Hepatocyte (in vitro differentiated cells): ENCODE results near the gene TSPAN6. TPM values are rescaled to one million over a fixed set of nuclear protein-coding genes. Genes with fewer than 3 reads are reported as not detected.

Experiments used
- DNase-seq: peaks from one replicate; pipeline ENCODE4 v3.0.0-alpha.2; 2016; ENCODE audit warnings: low spot score
- H2AFZ ChIP-seq: fragments of 200-600 bp; sonication (generic); 2 replicates; pipeline ENCODE4 v1.6.0; 2016; ENCODE audit warnings: antibody characterized with exemption, mild to moderate bottlenecking
- H3K27ac ChIP-seq: fragments of 200-600 bp; sonication (generic); 2 replicates; pipeline ENCODE4 v1.5.1; 2016; ENCODE audit warnings: mild to moderate bottlenecking
- H3K27me3 ChIP-seq: fragments of 200-600 bp; sonication (generic); 2 replicates; pipeline ENCODE4 v1.6.1; 2016
- H3K36me3 ChIP-seq: fragments of 200-600 bp; sonication (generic); replicated peaks from 2 replicates; pipeline ENCODE4 v1.5.1; 2016; ENCODE audit warnings: low read depth; ENCODE audit not compliant: insufficient read depth
- H3K4me1 ChIP-seq: fragments of 200-600 bp; sonication (generic); 2 replicates; pipeline ENCODE4 v1.5.1; 2016; ENCODE audit warnings: mild to moderate bottlenecking, moderate library complexity; ENCODE audit not compliant: insufficient read depth
- H3K4me2 ChIP-seq: fragments of 200-600 bp; sonication (generic); 2 replicates; pipeline ENCODE4 v1.6.0; 2016
- H3K4me3 ChIP-seq: fragments of 200-600 bp; sonication (generic); 2 replicates; pipeline ENCODE4 v1.5.1; 2016; ENCODE audit warnings: mild to moderate bottlenecking
- H3K79me2 ChIP-seq: fragments of 200-600 bp; sonication (generic); 2 replicates; pipeline ENCODE4 v1.6.0; 2017; ENCODE audit warnings: mild to moderate bottlenecking
- H3K9me2 ChIP-seq: fragments of 200-600 bp; sonication (generic); replicated peaks from 2 replicates; pipeline ENCODE4 v1.6.0; 2017; ENCODE audit warnings: mild to moderate bottlenecking; ENCODE audit not compliant: insufficient read depth
- H3K9me3 ChIP-seq: fragments of 200-600 bp; sonication (generic); 2 replicates; pipeline ENCODE4 v1.5.1; 2016; ENCODE audit warnings: low read depth, mild to moderate bottlenecking
- H4K20me1 ChIP-seq: fragments of 200-600 bp; sonication (generic); 2 replicates; pipeline ENCODE4 v1.6.0; 2016; ENCODE audit warnings: mild to moderate bottlenecking; ENCODE audit not compliant: insufficient read depth, poor library complexity, severe bottlenecking
- CTCF ChIP-seq: fragments of 200-600 bp; sonication (generic); IDR thresholded peaks from 2 replicates; pipeline ENCODE4 v1.5.1; 2016; ENCODE audit warnings: antibody characterized with exemption, mild to moderate bottlenecking; ENCODE audit not compliant: poor library complexity
- EZH2 ChIP-seq: fragments of 200-600 bp; sonication (generic); IDR thresholded peaks from 2 replicates; pipeline ENCODE4 v1.6.1; 2016; ENCODE audit warnings: antibody characterized with exemption, mild to moderate bottlenecking, borderline replicate concordance
- EZH2phosphoT487 ChIP-seq: fragments of 200-600 bp; sonication (generic); IDR thresholded peaks from one replicate; pipeline ENCODE4 v1.6.1; 2018; ENCODE audit warnings: antibody characterized with exemption, mild to moderate bottlenecking, low read depth, moderate library complexity; ENCODE audit not compliant: unreplicated experiment, severe bottlenecking
- WGBS: methylation state at CpG from one replicate; pipeline ENCODE4 v1.1.6; 2016; ENCODE audit warnings: low lambda C conversion rate; ENCODE audit errors: missing lambda C conversion rate; 5-methylcytosine and 5-hydroxymethylcytosine counted together
- polyA plus RNA-seq: library from polyadenylated mRNA; unstranded; fragments of >200 nt; fragmentation: Nextera tagmentation; extraction: Ambion mirVana; gene quantifications from 2 replicates; pipeline ENCODE4 v1.2.1, GENCODE V29; 2016
- total RNA-seq: library from RNA; depleted of rRNA; stranded (reverse); fragments of >200 nt; gene quantifications from 2 replicates; pipeline ENCODE4 v1.2.3, GENCODE V29; 2014

The TSPAN6 gene
- total and polyA plus RNA-seq, 2 experiments from 2014 or later = 131 to 134 TPM

- Histone ChIP-seq H3K79me2 (no peaks in the 10 kb centered on the region), H3K9me2 (no peaks in the 10 kb centered on the region), H2AFZ (no peak overlapping the region), H3K27ac (no peak overlapping the region), H3K9me3 (no peaks in the 10 kb centered on the region), H3K27me3 (no peaks in the 10 kb centered on the region), H4K20me1 (no peaks in the 10 kb centered on the region), H3K4me1 (no peaks in the 10 kb centered on the region), H3K4me2 (no peak overlapping the region), H3K36me3 (no peaks in the 10 kb centered on the region), H3K4me3 (no peak overlapping the region)
- no peak for DNase-seq
- 65% methylated on average over 2 of the region's 2 CpGs for WGBS
- no peak for TF ChIP-seq CTCF
- TF ChIP-seq EZH2 = no peak
- TF ChIP-seq EZH2phosphoT487 = no peak
Observed at GRCh38 chrX:100674705-100675104, 38.1 kb upstream of the TSPAN6 start.

GRCh38 chrX:100673397-100673953 is 36.9 kb upstream of the TSPAN6 start:
- WGBS = 67% methylated on average over 3 of the region's 3 CpGs
- TF ChIP-seq EZH2phosphoT487 = no peak
- TF ChIP-seq CTCF = no peak
- TF ChIP-seq EZH2 = no peak
- no peak overlapping the region for H2AFZ ChIP-seq
- no peak overlapping the region for H3K27ac ChIP-seq
- H3K36me3 ChIP-seq = no peaks in the 10 kb centered on the region
- DNase-seq = no peak
- H3K79me2 ChIP-seq = no peaks in the 10 kb centered on the region
- H3K9me2 ChIP-seq = no peaks in the 10 kb centered on the region
- H3K4me2 ChIP-seq = no peak overlapping the region
- no peaks in the 10 kb centered on the region for H3K9me3 ChIP-seq
- no peaks in the 10 kb centered on the region for H3K27me3 ChIP-seq
- no peak overlapping the region for H3K4me3 ChIP-seq
- H4K20me1 ChIP-seq = no peaks in the 10 kb centered on the region
- H3K4me1 ChIP-seq = no peaks in the 10 kb centered on the region

GRCh38 chrX:100672966-100673365 is 36.4 kb upstream of the TSPAN6 start:
- Histone ChIP-seq H3K4me3 (no peak overlapping the region), H3K79me2 (no peaks in the 10 kb centered on the region), H4K20me1 (no peaks in the 10 kb centered on the region), H3K9me3 (no peaks in the 10 kb centered on the region), H3K27ac (no peak overlapping the region), H2AFZ (no peak overlapping the region), H3K4me2 (no peak overlapping the region), H3K9me2 (no peaks in the 10 kb centered on the region), H3K36me3 (no peaks in the 10 kb centered on the region), H3K27me3 (no peaks in the 10 kb centered on the region), H3K4me1 (no peaks in the 10 kb centered on the region)
- DNase-seq = no peak
- no peak for TF ChIP-seq EZH2
- TF ChIP-seq EZH2phosphoT487 = no peak
- TF ChIP-seq CTCF = no peak
- WGBS = 65% methylated on average over 3 of the region's 3 CpGs
